ENCODE data around the gene MYBBP1A. TPM values are rescaled to one million over a fixed set of nuclear protein-coding genes. Genes with fewer than 3 reads are reported as not detected.

The MYBBP1A gene
- total RNA-seq, 6 experiments from 2014 or later: 65.9 to 80.8 (median 71.8) TPM

DNA sequence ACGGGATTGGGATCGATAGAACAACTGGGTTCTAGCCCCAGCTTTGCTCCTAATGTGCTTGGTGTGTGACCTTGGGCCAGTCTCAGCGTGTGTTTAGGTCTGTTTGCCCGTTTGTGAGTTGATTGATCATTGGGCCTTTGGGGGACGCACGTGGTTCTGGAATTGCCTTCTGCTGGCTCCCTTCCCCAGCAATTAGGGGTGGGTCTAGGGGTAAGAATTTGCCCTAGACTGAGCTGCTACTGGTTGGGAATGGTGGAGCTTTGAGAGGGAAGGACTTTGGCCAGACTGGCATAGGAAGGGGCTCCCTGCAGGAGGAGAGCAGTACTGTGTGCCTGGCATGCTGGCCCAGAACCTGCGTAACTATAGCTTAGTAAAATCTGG is 55.0 kb downstream of the MYBBP1A start:
- peaks cover 8% of the 10 kb centered on the region; the same call in 1 of the 2 replicates for H3K4me1 Mint-ChIP-seq (ENCODE audit: low read depth)
- H3K27me3 Mint-ChIP-seq (ENCODE audit: insufficient read depth): peaks cover 48% of the 10 kb centered on the region
- no peaks in the 10 kb centered on the region for H3K9me3 Mint-ChIP-seq
- TF ChIP-seq CTCF (IDR thresholded peaks at IDR 0.05): no peak
- no peaks in the 10 kb centered on the region for H3K36me3 Mint-ChIP-seq (ENCODE audit: low read depth)
- DNase-seq: no peak
- no peak overlapping the region for H3K4me3 Mint-ChIP-seq
- no peak overlapping the region for H3K27ac Mint-ChIP-seq

GRCh38 chr17:4499431-4500190 is 55.6 kb downstream of the MYBBP1A start:
- Mint-ChIP-seq H3K27ac (no peak overlapping the region), H3K4me1 (ENCODE audit: low read depth) (peaks cover 8% of the 10 kb centered on the region; the same call in 1 of the 2 replicates)

GRCh38 chr17:4498461-4499397 is 56.5 kb downstream of the MYBBP1A start, which contains the start of gene SPNS2:
Gene SPNS2 (plus strand): TSS chr17:4498881. CDS start chr17:4499048, 167 bp downstream.
- Mint-ChIP-seq H3K36me3 (ENCODE audit: low read depth) (no peaks in the 10 kb centered on the region), H3K27ac (no peak within 1 kb of the TSS)
- DNase-seq: no peak

More at GRCh38 chr17:4499431-4500190, 55.6 kb downstream of the MYBBP1A start:
- H3K4me3 Mint-ChIP-seq: no peak overlapping the region
- H3K36me3 Mint-ChIP-seq (ENCODE audit: low read depth): no peaks in the 10 kb centered on the region
- no peaks in the 10 kb centered on the region for H3K9me3 Mint-ChIP-seq
- H3K27me3 Mint-ChIP-seq (ENCODE audit: insufficient read depth): peaks cover 46% of the 10 kb centered on the region
- DNase-seq: no peak
- TF ChIP-seq CTCF (IDR thresholded peaks at IDR 0.05): no peak

GRCh38 chr17:4497101-4497824 is 57.9 kb downstream of the MYBBP1A start:
- DNase-seq: no peak
- Mint-ChIP-seq H3K27me3 (ENCODE audit: insufficient read depth) (peaks cover 58% of the 10 kb centered on the region), H3K36me3 (ENCODE audit: low read depth) (no peaks in the 10 kb centered on the region), H3K4me1 (ENCODE audit: low read depth) (peaks cover 8% of the 10 kb centered on the region; the same call in 1 of the 2 replicates), H3K4me3 (no peak overlapping the region), H3K27ac (no peak overlapping the region), H3K9me3 (no peaks in the 10 kb centered on the region)
- TF ChIP-seq CTCF (IDR thresholded peaks at IDR 0.05): no peak

More at GRCh38 chr17:4498461-4499397, 56.5 kb downstream of the MYBBP1A start, which contains the start of gene SPNS2:
- Mint-ChIP-seq H3K9me3 (no peaks in the 10 kb centered on the region), H3K27me3 (ENCODE audit: insufficient read depth) (peaks cover 51% of the 10 kb centered on the region), H3K4me1 (ENCODE audit: low read depth) (peaks cover 8% of the 10 kb centered on the region; the same call in 1 of the 2 replicates), H3K4me3 (no peak within 1 kb of the TSS)
- TF ChIP-seq CTCF (IDR thresholded peaks at IDR 0.05): no peak

Measured in HFFc6 (cell line).